Type B pancreatic cell (in vitro differentiated cells): ENCODE results near the gene SYNDIG1L. TPM values are rescaled to one million over a fixed set of nuclear protein-coding genes. Genes with fewer than 3 reads are reported as not detected.

ENCODE experiments used
- DNase-seq: peaks from one replicate; pipeline ENCODE4 v3.0.0; 2021; ENCODE audit warnings: mixed read lengths; ENCODE audit not compliant: unreplicated experiment; ENCODE audit errors: extremely low spot score
- H3K27ac Mint-ChIP-seq: 2 replicates; pipeline ENCODE4 v1.8.0; 2021; ENCODE audit warnings: mild to moderate bottlenecking, mixed read lengths
- H3K27me3 Mint-ChIP-seq: 2 replicates; pipeline ENCODE4 v1.8.0; 2021; ENCODE audit warnings: mixed read lengths
- H3K36me3 Mint-ChIP-seq: 2 replicates; pipeline ENCODE4 v1.8.0; 2021; ENCODE audit warnings: mixed read lengths
- H3K4me1 Mint-ChIP-seq: one replicate; pipeline ENCODE4 v1.8.0; 2021; ENCODE audit warnings: mixed read lengths; ENCODE audit not compliant: unreplicated experiment
- H3K4me3 Mint-ChIP-seq: 2 replicates; pipeline ENCODE4 v1.8.0; 2021; ENCODE audit warnings: mild to moderate bottlenecking, mixed read lengths
- H3K9me3 Mint-ChIP-seq: 2 replicates; pipeline ENCODE4 v1.8.0; 2021; ENCODE audit warnings: mixed read lengths
- total RNA-seq: library from RNA; stranded (reverse); gene quantifications from 2 replicates; pipeline ENCODE4 v1.2.1, GENCODE V29; 2021; ENCODE audit warnings: low replicate concordance
- TF ChIP-seq, protein P1 (sequence below): fragments of 200-600 bp; sonication (generic); conservative IDR thresholded peaks from 2 replicates; pipeline ENCODE4 v1.5.0; 2021; ENCODE audit warnings: antibody characterized with exemption, mild to moderate bottlenecking

Gene SYNDIG1L
- total RNA-seq, 1 donor from 2014 or later, result 0.36 TPM

DNA sequence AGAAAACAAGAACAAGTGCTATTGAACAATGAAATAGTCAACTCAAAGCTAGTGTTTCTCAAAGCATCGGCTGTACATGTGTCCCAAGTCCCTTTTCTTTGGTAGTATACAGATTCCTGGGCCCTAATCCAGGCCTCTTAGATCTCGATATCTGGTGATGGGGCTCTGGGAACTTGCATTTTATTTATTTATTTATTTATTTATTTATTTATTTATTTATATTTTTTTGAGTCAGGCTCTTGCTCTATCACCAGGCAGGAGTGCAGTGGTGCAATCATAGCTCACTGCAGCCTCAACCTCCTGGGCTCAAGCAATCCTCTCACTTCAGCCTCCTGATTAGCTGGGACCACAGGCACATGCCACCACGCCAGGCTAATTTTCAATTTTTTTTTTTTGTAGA is 17.1 kb downstream of the SYNDIG1L start:
- Mint-ChIP-seq H3K4me3 (no peak overlapping the region), H3K27ac (no peak overlapping the region)
- DNase-seq, result no peak

GRCh38 chr14:74407801-74408154 is 18.2 kb downstream of the SYNDIG1L start:
- peaks cover 3% of the 10 kb centered on the region for H3K27me3 Mint-ChIP-seq
- H3K9me3 Mint-ChIP-seq, result no peaks in the 10 kb centered on the region
- H3K36me3 Mint-ChIP-seq, result no peaks in the 10 kb centered on the region
- DNase-seq, result no peak
- no peaks in the 10 kb centered on the region for H3K4me1 Mint-ChIP-seq
- TF ChIP-seq, protein P1, sequence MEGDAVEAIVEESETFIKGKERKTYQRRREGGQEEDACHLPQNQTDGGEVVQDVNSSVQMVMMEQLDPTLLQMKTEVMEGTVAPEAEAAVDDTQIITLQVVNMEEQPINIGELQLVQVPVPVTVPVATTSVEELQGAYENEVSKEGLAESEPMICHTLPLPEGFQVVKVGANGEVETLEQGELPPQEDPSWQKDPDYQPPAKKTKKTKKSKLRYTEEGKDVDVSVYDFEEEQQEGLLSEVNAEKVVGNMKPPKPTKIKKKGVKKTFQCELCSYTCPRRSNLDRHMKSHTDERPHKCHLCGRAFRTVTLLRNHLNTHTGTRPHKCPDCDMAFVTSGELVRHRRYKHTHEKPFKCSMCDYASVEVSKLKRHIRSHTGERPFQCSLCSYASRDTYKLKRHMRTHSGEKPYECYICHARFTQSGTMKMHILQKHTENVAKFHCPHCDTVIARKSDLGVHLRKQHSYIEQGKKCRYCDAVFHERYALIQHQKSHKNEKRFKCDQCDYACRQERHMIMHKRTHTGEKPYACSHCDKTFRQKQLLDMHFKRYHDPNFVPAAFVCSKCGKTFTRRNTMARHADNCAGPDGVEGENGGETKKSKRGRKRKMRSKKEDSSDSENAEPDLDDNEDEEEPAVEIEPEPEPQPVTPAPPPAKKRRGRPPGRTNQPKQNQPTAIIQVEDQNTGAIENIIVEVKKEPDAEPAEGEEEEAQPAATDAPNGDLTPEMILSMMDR, result no peak
- no peak overlapping the region for H3K4me3 Mint-ChIP-seq
- no peak overlapping the region for H3K27ac Mint-ChIP-seq

More for the DNA sequence above, 17.1 kb downstream of the SYNDIG1L start:
- Mint-ChIP-seq H3K36me3 (no peaks in the 10 kb centered on the region), H3K9me3 (no peaks in the 10 kb centered on the region), H3K27me3 (peaks cover 13% of the 10 kb centered on the region), H3K4me1 (peaks cover 2% of the 10 kb centered on the region)
- TF ChIP-seq, protein P1, result no peak

- Mint-ChIP-seq H3K27ac (no peak overlapping the region), H3K9me3 (no peaks in the 10 kb centered on the region), H3K4me3 (no peak overlapping the region), H3K36me3 (no peaks in the 10 kb centered on the region), H3K4me1 (no peaks in the 10 kb centered on the region), H3K27me3 (peaks cover 3% of the 10 kb centered on the region)
- TF ChIP-seq, protein P1, result no peak
- DNase-seq, result no peak
Measured at GRCh38 chr14:74407021-74407800, 18.8 kb downstream of the SYNDIG1L start.

DNA sequence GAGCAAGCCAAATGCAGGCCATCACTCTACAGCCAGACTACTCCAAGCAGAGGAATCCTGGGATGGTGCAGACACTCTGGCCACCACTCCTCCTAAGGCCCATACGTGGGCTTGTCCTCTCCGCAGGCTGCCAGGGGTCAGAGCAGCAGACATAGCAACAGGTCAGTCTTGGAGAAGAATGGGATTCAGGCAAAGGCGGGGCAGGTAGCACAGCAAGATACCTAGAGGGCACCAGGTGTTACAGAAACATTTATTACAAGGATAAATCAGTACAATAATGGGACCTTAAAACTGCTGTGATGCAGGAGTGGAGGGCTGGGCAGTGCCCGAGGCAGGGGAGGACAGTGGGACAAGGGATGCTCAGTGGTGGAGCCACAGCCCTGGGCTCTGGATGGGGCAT is 20.3 kb downstream of the SYNDIG1L start:
- no peak for DNase-seq
- H3K4me3 Mint-ChIP-seq, result no peak overlapping the region
- no peak overlapping the region for H3K27ac Mint-ChIP-seq

DNA sequence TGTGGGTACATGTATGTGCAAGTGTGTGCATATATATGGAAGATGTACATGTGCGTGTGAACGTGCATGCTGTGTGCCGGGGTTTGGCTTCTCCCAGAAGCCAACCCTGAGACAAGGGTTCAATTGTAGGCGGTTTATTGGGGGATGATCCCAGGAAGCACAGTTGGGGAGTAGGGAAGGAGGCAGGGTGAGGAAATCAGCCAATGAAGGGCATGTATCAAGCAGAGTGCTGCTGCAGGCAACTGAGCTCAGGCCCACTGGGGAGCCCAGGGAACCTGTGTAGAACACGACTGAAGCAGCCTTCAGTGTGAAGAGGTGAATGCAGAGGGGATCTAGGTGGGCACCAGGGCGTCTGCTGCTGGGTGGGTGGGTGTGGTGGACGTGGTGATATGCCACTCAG is 21.6 kb downstream of the SYNDIG1L start:
- Mint-ChIP-seq H3K27ac (no peak overlapping the region), H3K36me3 (no peaks in the 10 kb centered on the region), H3K4me1 (peaks cover 18% of the 10 kb centered on the region), H3K9me3 (no peaks in the 10 kb centered on the region), H3K27me3 (peaks cover 11% of the 10 kb centered on the region), H3K4me3 (no peak overlapping the region)
- TF ChIP-seq, protein P1, result no peak
- DNase-seq, result no peak

More for the DNA sequence above, 20.3 kb downstream of the SYNDIG1L start:
- no peaks in the 10 kb centered on the region for H3K9me3 Mint-ChIP-seq
- peaks cover 10% of the 10 kb centered on the region for H3K4me1 Mint-ChIP-seq
- H3K27me3 Mint-ChIP-seq, result no peaks in the 10 kb centered on the region
- H3K36me3 Mint-ChIP-seq, result no peaks in the 10 kb centered on the region
- TF ChIP-seq, protein P1, result no peak
